A549 treated with Mapracorat at 1 μM for 4 hours (cell line): ENCODE measurements around the gene RNF43. TPM values are rescaled to one million over a fixed set of nuclear protein-coding genes. Genes with fewer than 3 reads are reported as not detected.

Experiments
- total RNA-seq: library from RNA; stranded (reverse); fragments of 200-300 nt; extraction: Qiagen RNA extraction; gene quantifications from 5 replicates; pipeline ENCODE4 v1.2.3, GENCODE V29; 2022

Gene RNF43
- 0.19 to 0.47 TPM (median 0.28 TPM) in 5 replicates for total RNA-seq

DNA sequence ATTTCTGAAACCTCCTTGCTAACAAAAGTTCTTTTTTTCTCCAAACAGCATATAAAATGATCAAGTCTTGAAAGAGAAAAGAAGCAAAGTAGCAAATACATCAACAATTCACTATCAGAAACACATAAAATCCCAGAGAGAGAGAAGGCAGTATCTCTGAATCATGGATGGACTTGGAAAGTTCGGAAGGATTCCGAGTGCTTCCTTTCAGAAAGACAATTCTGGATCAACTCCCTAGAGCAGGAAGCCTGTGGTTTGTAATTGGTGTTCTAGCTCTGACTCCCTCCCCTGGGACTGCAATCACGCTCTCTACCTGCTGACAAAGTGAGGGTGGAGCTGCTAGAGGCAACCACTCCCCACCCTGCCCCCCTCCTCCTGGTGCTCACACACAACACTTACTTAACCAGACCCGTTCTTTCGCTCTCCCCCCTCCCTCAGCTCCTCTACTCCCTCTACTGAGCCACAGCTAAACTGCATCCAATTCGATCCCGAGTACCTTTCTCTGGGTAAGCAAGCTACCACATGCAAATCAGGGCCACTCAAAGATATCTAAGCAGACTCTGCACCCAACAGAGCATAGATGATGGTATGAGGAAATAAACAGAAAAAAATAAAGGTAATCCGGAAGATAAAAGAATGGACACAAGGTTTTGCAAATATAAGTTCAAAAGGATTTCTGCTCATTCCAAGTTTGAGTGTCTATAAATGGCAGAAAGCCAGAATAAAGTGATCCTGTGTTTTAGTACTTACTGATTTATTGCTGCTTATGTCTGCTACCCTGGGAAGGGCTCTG lies at the start of gene RNF43:
RNF43 (minus strand) TSS at position 235 of the 793 bp plus-strand sequence. CDS start 1,957 bp downstream, outside the sequence.

Other genes starting within 250 kb of the RNF43 start
- not detected in 5 replicates for gene EPX, start 224.8 kb downstream of the RNF43 start, total RNA-seq
- 9.0 to 12.7 TPM (median 11.2 TPM) in 5 replicates for gene MKS1, start 198.3 kb downstream of the RNF43 start, total RNA-seq
- gene LPO, start 178.9 kb downstream of the RNF43 start, total RNA-seq = not detected in 5 replicates
- not detected in 5 replicates for gene MPO, start 136.6 kb downstream of the RNF43 start, total RNA-seq
- gene TSPOAP1, start 88.7 kb downstream of the RNF43 start, total RNA-seq = not detected in 5 replicates
- 117 to 168 TPM (median 149 TPM) in 5 replicates for gene SUPT4H1, start 65.3 kb downstream of the RNF43 start, total RNA-seq
- not detected in 5 replicates for gene HSF5, start 70.9 kb upstream of the RNF43 start, total RNA-seq
- gene MTMR4, start 97.1 kb upstream of the RNF43 start, total RNA-seq = 7.0 to 11.3 TPM (median 9.6 TPM) in 5 replicates